ENCODE results near the gene ITPRID2.

The ITPRID2 gene

DNA sequence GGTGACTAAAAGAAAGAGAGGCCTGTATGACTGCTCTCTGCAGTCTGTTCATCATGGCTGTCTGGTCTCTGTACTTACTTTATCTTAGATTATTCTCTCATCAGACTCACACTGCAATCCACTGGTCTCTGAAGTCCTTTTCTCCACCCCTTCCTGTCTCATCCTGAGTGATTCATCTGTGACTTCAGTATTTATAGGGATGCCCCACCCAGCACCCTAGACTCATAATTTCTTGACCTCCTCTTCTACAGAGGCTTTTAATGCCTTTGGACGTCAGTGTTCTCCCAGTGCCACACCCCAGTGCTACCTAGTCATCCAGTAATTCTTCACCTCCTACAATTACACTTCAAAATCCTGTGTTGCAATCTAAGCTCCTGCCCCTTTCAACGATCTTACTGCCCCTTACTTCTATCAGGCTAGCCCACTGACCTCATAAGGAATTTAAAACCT is 14.9 kb upstream of the ITPRID2 start:
- in situ Hi-C loops (cut with MboI; ENCODE audit: low sequenced_read_pairs, unreplicated experiment) = no loop called here
- TF ChIP-seq, protein P1, sequence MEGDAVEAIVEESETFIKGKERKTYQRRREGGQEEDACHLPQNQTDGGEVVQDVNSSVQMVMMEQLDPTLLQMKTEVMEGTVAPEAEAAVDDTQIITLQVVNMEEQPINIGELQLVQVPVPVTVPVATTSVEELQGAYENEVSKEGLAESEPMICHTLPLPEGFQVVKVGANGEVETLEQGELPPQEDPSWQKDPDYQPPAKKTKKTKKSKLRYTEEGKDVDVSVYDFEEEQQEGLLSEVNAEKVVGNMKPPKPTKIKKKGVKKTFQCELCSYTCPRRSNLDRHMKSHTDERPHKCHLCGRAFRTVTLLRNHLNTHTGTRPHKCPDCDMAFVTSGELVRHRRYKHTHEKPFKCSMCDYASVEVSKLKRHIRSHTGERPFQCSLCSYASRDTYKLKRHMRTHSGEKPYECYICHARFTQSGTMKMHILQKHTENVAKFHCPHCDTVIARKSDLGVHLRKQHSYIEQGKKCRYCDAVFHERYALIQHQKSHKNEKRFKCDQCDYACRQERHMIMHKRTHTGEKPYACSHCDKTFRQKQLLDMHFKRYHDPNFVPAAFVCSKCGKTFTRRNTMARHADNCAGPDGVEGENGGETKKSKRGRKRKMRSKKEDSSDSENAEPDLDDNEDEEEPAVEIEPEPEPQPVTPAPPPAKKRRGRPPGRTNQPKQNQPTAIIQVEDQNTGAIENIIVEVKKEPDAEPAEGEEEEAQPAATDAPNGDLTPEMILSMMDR (IDR thresholded peaks at IDR 0.05; ENCODE audit: borderline replicate concordance, control extremely low read depth, extremely low read depth, insufficient read depth, missing control alignments) = no peak
- no peak for DNase-seq (ENCODE audit: low spot score)

DNA sequence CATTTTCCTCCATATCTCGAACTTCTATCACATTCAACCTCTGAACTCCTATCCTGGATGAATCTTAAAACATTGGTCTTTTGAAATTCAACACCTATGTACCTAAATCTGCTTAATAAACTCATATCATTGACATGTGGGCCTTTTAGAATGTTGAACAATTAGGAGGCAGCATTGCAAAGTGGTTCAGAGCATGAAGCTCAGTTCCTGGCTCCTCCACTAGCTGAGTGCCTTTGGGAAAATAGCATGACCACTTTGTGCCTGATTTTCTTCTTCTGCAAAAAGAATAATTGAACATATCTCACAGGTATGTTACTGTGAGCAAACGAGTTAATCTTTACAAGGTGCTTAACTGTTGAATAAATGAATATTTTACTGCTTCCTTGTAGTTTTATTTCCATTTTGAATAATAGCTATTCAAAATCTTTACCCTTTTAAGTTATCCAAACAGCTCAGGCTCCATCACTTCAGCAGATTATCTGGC is 14.3 kb upstream of the ITPRID2 start:
- TF ChIP-seq, protein P1 (IDR thresholded peaks at IDR 0.05; ENCODE audit: borderline replicate concordance, control extremely low read depth, extremely low read depth, insufficient read depth, missing control alignments) = no peak
- no peak for DNase-seq (ENCODE audit: low spot score)
- in situ Hi-C loops (cut with MboI; ENCODE audit: low sequenced_read_pairs, unreplicated experiment) = no loop called here

DNA sequence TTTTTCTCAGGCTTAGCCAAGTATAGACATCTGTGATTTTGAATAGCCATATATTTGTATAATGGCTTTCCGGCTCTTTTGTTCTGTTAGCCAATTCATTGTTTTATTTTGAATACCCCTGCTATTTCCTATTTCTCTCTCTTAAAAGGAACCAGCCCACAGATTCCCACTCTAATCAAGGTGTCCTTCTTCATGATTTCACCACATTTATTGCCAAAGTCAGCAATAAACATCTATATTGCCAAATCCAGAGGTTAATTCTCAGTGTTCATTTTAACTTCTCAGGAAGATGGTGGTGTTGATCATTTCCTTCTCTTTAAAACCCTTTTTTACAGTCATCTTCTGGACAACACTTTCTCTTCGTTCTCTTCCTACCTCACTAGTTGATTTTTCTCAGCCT is 13.1 kb upstream of the ITPRID2 start:
- TF ChIP-seq, protein P1 (IDR thresholded peaks at IDR 0.05; ENCODE audit: borderline replicate concordance, control extremely low read depth, extremely low read depth, insufficient read depth, missing control alignments) = no peak
- in situ Hi-C loops (cut with MboI; ENCODE audit: low sequenced_read_pairs, unreplicated experiment) = no loop called here
- no peak for DNase-seq (ENCODE audit: low spot score)

DNA sequence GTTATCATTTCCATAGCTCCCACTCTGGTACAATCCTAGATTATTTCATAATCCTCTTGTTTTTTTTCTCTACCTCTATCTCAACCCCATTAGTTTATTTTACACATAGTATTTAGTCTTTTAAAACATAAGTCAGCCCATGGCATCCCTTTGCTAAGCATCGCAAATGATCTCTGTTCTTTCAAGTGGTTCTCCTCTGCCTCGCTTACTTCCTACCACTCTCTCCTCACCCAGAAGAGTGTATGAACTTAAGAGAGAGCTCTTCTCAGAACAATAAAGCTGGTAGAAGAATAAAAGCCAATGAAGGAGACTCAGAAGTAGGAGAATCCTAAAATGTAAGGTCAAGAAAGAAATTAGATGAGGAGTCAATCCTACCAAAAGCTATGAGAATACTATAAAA is 12.2 kb upstream of the ITPRID2 start:
- in situ Hi-C loops (cut with MboI; ENCODE audit: low sequenced_read_pairs, unreplicated experiment) = no loop called here
- DNase-seq (ENCODE audit: low spot score) = no peak
- TF ChIP-seq, protein P1 (IDR thresholded peaks at IDR 0.05; ENCODE audit: borderline replicate concordance, control extremely low read depth, extremely low read depth, insufficient read depth, missing control alignments) = no peak

DNA sequence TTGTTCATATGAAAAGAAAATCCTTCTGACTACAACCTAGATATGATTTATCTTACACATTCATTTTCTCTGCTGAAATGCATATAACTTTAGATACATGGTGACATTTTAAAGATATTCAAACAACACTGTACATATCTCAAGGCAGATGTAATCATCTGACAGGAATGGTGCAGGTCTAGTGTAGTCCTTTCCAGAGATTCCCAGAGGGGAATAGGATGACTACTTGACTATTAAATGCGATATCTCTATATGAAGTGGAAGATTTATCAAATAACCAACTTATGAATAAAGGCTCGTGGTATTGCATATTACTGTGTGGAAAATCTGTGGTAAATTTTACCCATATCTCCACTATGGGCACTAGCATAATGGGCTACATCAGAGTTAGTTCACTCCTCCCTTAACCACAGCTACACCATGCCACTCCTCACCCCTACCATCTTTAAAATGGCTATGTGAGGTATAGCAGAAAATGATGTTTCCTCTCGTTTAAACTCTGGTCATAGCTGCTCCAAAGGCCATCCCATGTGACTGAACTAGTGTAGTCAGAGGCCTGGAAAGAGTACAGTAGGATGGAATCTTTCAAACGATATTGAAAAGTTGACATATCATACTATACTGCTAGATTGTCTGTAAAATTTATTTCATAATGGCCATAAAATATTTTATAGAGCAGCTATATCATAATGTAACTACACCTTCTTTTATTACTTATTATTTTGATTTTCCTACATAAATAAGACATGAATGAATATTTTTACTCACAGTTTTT is 9.1 kb upstream of the ITPRID2 start:
- no peak for DNase-seq (ENCODE audit: low spot score)
- TF ChIP-seq, protein P1 (IDR thresholded peaks at IDR 0.05; ENCODE audit: borderline replicate concordance, control extremely low read depth, extremely low read depth, insufficient read depth, missing control alignments) = no peak
- in situ Hi-C loops (cut with MboI; ENCODE audit: low sequenced_read_pairs, unreplicated experiment) = no loop called here

DNA sequence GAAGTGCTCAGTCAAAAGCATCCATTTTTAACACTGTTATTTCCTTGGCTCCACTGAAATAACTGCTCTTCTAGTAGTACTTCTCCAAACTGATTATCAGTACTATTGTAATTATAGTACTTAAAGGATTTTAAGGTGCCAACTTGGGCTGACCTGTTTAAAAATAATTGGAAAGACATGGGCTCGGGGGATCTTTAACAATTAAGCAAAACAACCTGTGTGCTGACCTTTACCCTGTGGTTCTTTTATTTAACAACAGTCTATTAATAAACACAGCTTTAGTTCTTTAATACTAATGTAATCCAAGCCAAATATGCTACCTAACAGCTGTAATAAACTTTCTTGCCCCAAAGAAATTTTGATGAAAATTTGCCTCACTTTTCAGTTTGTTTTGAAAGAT is 6.9 kb upstream of the ITPRID2 start:
- DNase-seq (ENCODE audit: low spot score) = no peak
- TF ChIP-seq, protein P1 (IDR thresholded peaks at IDR 0.05; ENCODE audit: borderline replicate concordance, control extremely low read depth, extremely low read depth, insufficient read depth, missing control alignments) = no peak
- in situ Hi-C loops (cut with MboI; ENCODE audit: low sequenced_read_pairs, unreplicated experiment) = no loop called here

Measured in GM13976 (cell line).